Thyroid gland (tissue), 4 donors: ENCODE data around the gene POLD1. TPM values are rescaled to one million over a fixed set of nuclear protein-coding genes. Genes with fewer than 3 reads are reported as not detected.
A peak's percentile ranks its signal among the peaks of the same experiment; 100 is the strongest.

Experiments used
- DNase-seq, 2 donors: peaks; one replicate each; pipeline ENCODE4 v3.0.0-alpha.2; 2019
- H3K27ac ChIP-seq, 3 donors: fragments of 200-600 bp; sonication (generic); 1 replicate in 2 of 3; 2 replicates in 1 of 3; pipeline ENCODE4 v1.5.1; 2016 to 2019; ENCODE audit warnings: mild to moderate bottlenecking in 1 of 3, moderate library complexity in 1 of 3
- H3K27me3 ChIP-seq: fragments of 200-600 bp; sonication (generic); one replicate; pipeline ENCODE4 v1.5.1; 2019
- H3K36me3 ChIP-seq, 2 donors: fragments of 200-600 bp; sonication (generic); one replicate each; pipeline ENCODE4 v1.5.1; 2016 to 2019
- H3K4me1 ChIP-seq, 2 donors: fragments of 200-600 bp; sonication (generic); one replicate each; pipeline ENCODE4 v1.5.1; 2017 to 2019
- H3K4me3 ChIP-seq, 3 donors: fragments of 200-600 bp; sonication (generic); replicated peaks in 1 of 3; 1 replicate in 2 of 3; 2 replicates in 1 of 3; pipeline ENCODE4 v1.5.1; 2016; ENCODE audit warnings: mild to moderate bottlenecking in 1 of 3
- H3K9me3 ChIP-seq: fragments of 200-600 bp; sonication (generic); one replicate; pipeline ENCODE4 v1.5.1; 2017
- POLR2A ChIP-seq, 2 donors: fragments of 450-650 bp; IDR thresholded peaks; one replicate each; pipeline ENCODE4 v1.6.1; 2017; ENCODE audit warnings: antibody characterized with exemption in 2 of 2, mild to moderate bottlenecking in 2 of 2, moderate library complexity in 1 of 2
- WGBS, 2 donors: methylation state at CpG; one replicate each; pipeline ENCODE4 v1.1.5; 2017; 5-methylcytosine and 5-hydroxymethylcytosine counted together
- intact Hi-C: fragments of 100-400 bp; cut with DNase I; formaldehyde crosslinking; loops from one replicate; pipeline ENCODE4 v1.15.1; 2023
- total RNA-seq, 4 donors: library from RNA; depleted of rRNA; stranded (reverse); fragments of >200 nt; gene quantifications; one replicate each; pipeline ENCODE4 v1.2.3, GENCODE V29; 2016
- TF ChIP-seq, protein P1 (sequence below), 6 experiments: fragments of 200-600 bp in 3 of 6; fragments of 450-650 bp in 3 of 6; sonication (generic) in 3 of 6; IDR thresholded peaks; one replicate each; pipeline ENCODE4 v1.5.1; 2016 to 2019; ENCODE audit warnings: antibody characterized with exemption in 6 of 6, mild to moderate bottlenecking in 2 of 6, inconsistent platforms in 1 of 6, moderate library complexity in 1 of 6

Gene POLD1
- total RNA-seq, 4 donors from 2014 or later, result 12.9 to 27.5 (median 19.0) TPM

DNA sequence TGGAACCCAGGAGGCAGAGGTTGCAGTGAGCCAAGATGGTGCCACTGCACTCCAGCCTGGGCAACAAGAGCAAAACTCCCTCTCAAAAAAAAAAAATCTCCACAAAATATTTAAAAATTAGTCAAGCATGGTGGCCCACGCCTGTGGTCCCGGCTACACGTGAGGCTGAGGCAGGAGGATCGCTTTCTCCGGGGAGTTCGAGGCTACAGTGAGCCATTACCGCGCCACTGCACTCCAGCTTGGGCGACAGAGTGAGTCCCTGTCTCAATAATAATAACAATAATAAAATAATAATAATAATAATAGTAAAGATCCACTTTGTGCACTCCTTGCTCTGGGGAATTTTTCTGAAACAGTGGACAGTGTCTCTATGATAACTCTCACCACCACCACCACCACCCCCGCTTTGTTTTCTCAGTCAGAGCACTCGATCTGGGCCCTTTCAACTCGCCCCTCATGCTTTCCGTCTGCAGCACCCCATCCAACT is 27.4 kb upstream of the POLD1 start:
- TF ChIP-seq, protein P1, sequence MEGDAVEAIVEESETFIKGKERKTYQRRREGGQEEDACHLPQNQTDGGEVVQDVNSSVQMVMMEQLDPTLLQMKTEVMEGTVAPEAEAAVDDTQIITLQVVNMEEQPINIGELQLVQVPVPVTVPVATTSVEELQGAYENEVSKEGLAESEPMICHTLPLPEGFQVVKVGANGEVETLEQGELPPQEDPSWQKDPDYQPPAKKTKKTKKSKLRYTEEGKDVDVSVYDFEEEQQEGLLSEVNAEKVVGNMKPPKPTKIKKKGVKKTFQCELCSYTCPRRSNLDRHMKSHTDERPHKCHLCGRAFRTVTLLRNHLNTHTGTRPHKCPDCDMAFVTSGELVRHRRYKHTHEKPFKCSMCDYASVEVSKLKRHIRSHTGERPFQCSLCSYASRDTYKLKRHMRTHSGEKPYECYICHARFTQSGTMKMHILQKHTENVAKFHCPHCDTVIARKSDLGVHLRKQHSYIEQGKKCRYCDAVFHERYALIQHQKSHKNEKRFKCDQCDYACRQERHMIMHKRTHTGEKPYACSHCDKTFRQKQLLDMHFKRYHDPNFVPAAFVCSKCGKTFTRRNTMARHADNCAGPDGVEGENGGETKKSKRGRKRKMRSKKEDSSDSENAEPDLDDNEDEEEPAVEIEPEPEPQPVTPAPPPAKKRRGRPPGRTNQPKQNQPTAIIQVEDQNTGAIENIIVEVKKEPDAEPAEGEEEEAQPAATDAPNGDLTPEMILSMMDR (IDR thresholded peaks at IDR 0.05), result no peak
- no peak for TF ChIP-seq POLR2A (IDR thresholded peaks at IDR 0.05)
- H3K36me3 ChIP-seq, result no peaks in the 10 kb centered on the region
- no peak overlapping the region for H3K27ac ChIP-seq
- WGBS, 2 donors, result 27 to 33% methylated on average over 13 of the region's 13 CpGs
- no peaks in the 10 kb centered on the region for H3K27me3 ChIP-seq
- no peak overlapping the region for H3K4me3 ChIP-seq
- no peaks in the 10 kb centered on the region for H3K9me3 ChIP-seq
- no peak for DNase-seq
- H3K4me1 ChIP-seq, result peaks cover 4 to 30% of the 10 kb centered on the region in 2 donors
- intact Hi-C loops, result loop anchor here (10.0 kb wide), 1 partner anchor 428 kb away; no protein-coding TSS in a partner anchor

GRCh38 chr19:50357178-50358100 is 26.7 kb upstream of the POLD1 start:
- peak; percentile 80 to 82 for DNase-seq
- peak overlapping the region; percentile 65 to 83 (median 81) for H3K27ac ChIP-seq
- no peaks in the 10 kb centered on the region for H3K27me3 ChIP-seq
- TF ChIP-seq POLR2A (IDR thresholded peaks at IDR 0.05), result peak in 1 of 2 donors; percentile 47
- TF ChIP-seq, protein P1 (IDR thresholded peaks at IDR 0.05), result peak; percentile 77 to 91 (median 86)
- 10% methylated on average over 41 to 43 of the region's 54 CpGs for WGBS, 2 donors
- no peaks in the 10 kb centered on the region for H3K9me3 ChIP-seq
- no peaks in the 10 kb centered on the region for H3K36me3 ChIP-seq
- peak overlapping the region in 2 of 3 donors; percentile 25 to 31 for H3K4me3 ChIP-seq
- H3K4me1 ChIP-seq, result peaks cover 4 to 26% of the 10 kb centered on the region in 2 donors
- intact Hi-C loops, result loop anchor here (10.0 kb wide), 1 partner anchor 427 kb away; no protein-coding TSS in a partner anchor

GRCh38 chr19:50358483-50359327 is 25.4 kb upstream of the POLD1 start:
- intact Hi-C loops, result loop anchor here (10.0 kb wide), 1 partner anchor 426 kb away; no protein-coding TSS in a partner anchor
- DNase-seq, result peak; percentile 58 to 60
- Histone ChIP-seq H3K27ac (peak overlapping the region in 1 of 3 donors; percentile 81), H3K4me3 (no peak overlapping the region), H3K27me3 (no peaks in the 10 kb centered on the region), H3K36me3 (no peaks in the 10 kb centered on the region), H3K9me3 (no peaks in the 10 kb centered on the region), H3K4me1 (peaks cover 4 to 37% of the 10 kb centered on the region in 2 donors)
- TF ChIP-seq, protein P1 (IDR thresholded peaks at IDR 0.05), result no peak
- TF ChIP-seq POLR2A (IDR thresholded peaks at IDR 0.05), result peak in 1 of 2 donors; percentile 53
- 43 to 64% methylated on average over 19 to 54 of the region's 54 CpGs for WGBS, 2 donors

DNA sequence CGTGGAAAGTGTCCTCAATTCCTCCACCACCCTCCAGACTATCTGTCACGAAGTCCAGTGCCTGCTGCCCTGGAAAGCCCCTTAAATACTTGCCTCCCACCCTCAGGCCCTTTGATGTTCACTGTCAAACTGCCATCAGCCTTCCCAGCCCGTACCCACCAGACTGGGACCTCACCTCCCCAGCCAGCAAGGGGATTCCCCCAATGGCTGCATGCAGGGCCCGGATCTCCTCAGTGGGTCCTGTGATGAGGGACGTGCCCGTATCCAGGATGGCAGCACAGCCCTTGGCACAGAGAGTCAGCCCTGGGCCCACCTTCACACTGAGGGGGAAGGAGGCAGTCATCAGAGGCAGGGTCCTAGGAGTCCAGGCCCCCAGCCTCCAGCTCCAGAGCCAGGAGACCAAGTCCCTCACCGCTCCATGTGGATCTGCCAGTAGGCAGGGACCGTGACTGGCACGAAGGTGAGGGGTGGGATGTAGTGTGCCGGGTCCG is 24.8 kb upstream of the POLD1 start:
- no peak overlapping the region for H3K4me3 ChIP-seq
- 92 to 94% methylated on average over 5 to 11 of the region's 11 CpGs for WGBS, 2 donors
- no peak for TF ChIP-seq POLR2A (IDR thresholded peaks at IDR 0.05)
- TF ChIP-seq, protein P1 (IDR thresholded peaks at IDR 0.05), result no peak
- H3K9me3 ChIP-seq, result no peaks in the 10 kb centered on the region
- DNase-seq, result no peak
- no peaks in the 10 kb centered on the region for H3K27me3 ChIP-seq
- no peak overlapping the region for H3K27ac ChIP-seq
- intact Hi-C loops, result loop anchor here (10.0 kb wide), 1 partner anchor 425 kb away; no protein-coding TSS in a partner anchor
- H3K36me3 ChIP-seq, result no peaks in the 10 kb centered on the region
- H3K4me1 ChIP-seq, result peaks cover 4 to 37% of the 10 kb centered on the region in 2 donors
